Stimulated activated CD8-positive, alpha-beta memory T cell treated with anti-CD3 and anti-CD28 coated beads, Interleukin-4, amount 100 ng/mL, for 24 hours (primary cell): ENCODE data around the gene TTL.
A peak's percentile ranks its signal among the peaks of the same experiment; 100 is the strongest.

Source experiments
- DNase-seq: peaks from one replicate; pipeline ENCODE4 v3.0.0-alpha.2; 2020; ENCODE audit warnings: low read depth

TTL gene

GRCh38 chr2:112583497-112584133, 101.7 kb downstream of the TTL start:
- no peak for DNase-seq

GRCh38 chr2:112584134-112584890, 102.4 kb downstream of the TTL start, which contains the start of gene CHCHD5:
TSS of gene CHCHD5 (plus strand) at chr2:112584609. CDS start at chr2:112584648, 39 bp downstream.
- peak; percentile 87 for DNase-seq

- DNase-seq = no peak
These were observed 102.9 kb downstream of the TTL start for GRCh38 chr2:112584891-112585250.

GRCh38 chr2:112585400-112585799, 103.4 kb downstream of the TTL start:
- DNase-seq = no peak

- no peak for DNase-seq
These were observed 104.0 kb downstream of the TTL start for GRCh38 chr2:112585873-112586464.

GRCh38 chr2:112588611-112589045, 106.7 kb downstream of the TTL start:
- no peak for DNase-seq
